WERI-Rb-1 (cell line): Measurements from ENCODE around the gene BRPF3.

Source experiments
- DNase-seq: peaks from one replicate; pipeline ENCODE4 v3.0.0-alpha.2; 2020
- H3K27ac ChIP-seq: fragments of 250-450 bp; sonication (Bioruptor Pico); 2 replicates; pipeline ENCODE4 v1.5.1; 2020; ENCODE audit warnings: mild to moderate bottlenecking, moderate library complexity
- H3K27me3 ChIP-seq: fragments of 250-450 bp; sonication (Bioruptor Pico); 2 replicates; pipeline ENCODE4 v1.5.1; 2021; ENCODE audit warnings: mild to moderate bottlenecking, low read depth, moderate library complexity; ENCODE audit not compliant: insufficient read depth, severe bottlenecking
- H3K36me3 ChIP-seq: fragments of 250-450 bp; sonication (Bioruptor Pico); 2 replicates; pipeline ENCODE4 v1.5.1; 2020; ENCODE audit warnings: mild to moderate bottlenecking, moderate library complexity
- H3K4me3 ChIP-seq: 2 replicates; pipeline ENCODE4 v1.5.1; 2011; ENCODE audit warnings: low read depth, mild to moderate bottlenecking, control low read depth, low read length
- H3K9me3 ChIP-seq: fragments of 250-450 bp; sonication (Bioruptor Pico); 2 replicates; pipeline ENCODE4 v1.5.1; 2021; ENCODE audit warnings: mild to moderate bottlenecking, moderate library complexity; ENCODE audit not compliant: severe bottlenecking
- CTCF ChIP-seq: IDR thresholded peaks from 2 replicates; pipeline ENCODE4 v1.5.1; 2011; ENCODE audit warnings: low read depth, mild to moderate bottlenecking, control low read depth, inconsistent platforms, low read length

Gene BRPF3

GRCh38 chr6:36195471-36196112 lies 952 bp upstream of the BRPF3 start:
- Histone ChIP-seq H3K36me3 (peaks cover 30% of the 10 kb centered on the region), H3K27ac (peak overlapping the region; percentile 90), H3K9me3 (peaks cover 6% of the 10 kb centered on the region), H3K4me3 (peak overlapping the region; percentile 75), H3K27me3 (no peaks in the 10 kb centered on the region)
- DNase-seq = no peak
- no peak for TF ChIP-seq CTCF

- no peaks in the 10 kb centered on the region for H3K27me3 ChIP-seq
- peaks cover 44% of the 10 kb centered on the region for H3K36me3 ChIP-seq
- peak overlapping the region; percentile 90 for H3K27ac ChIP-seq
- TF ChIP-seq CTCF = no peak
- peak; percentile 100 for DNase-seq
- H3K4me3 ChIP-seq = peak overlapping the region; percentile 75
- peaks cover 6% of the 10 kb centered on the region for H3K9me3 ChIP-seq
Measured at GRCh38 chr6:36196880-36197548, 470 bp downstream of the BRPF3 start.

GRCh38 chr6:36197739-36198221 lies 1.2 kb downstream of the BRPF3 start:
- no peak for TF ChIP-seq CTCF
- no peak for DNase-seq
- no peaks in the 10 kb centered on the region for H3K27me3 ChIP-seq
- H3K9me3 ChIP-seq = peaks cover 6% of the 10 kb centered on the region
- H3K27ac ChIP-seq = peak overlapping the region; percentile 90
- peaks cover 52% of the 10 kb centered on the region for H3K36me3 ChIP-seq
- H3K4me3 ChIP-seq = peak overlapping the region; percentile 75

- Histone ChIP-seq H3K36me3 (peaks cover 64% of the 10 kb centered on the region), H3K27ac (no peak overlapping the region), H3K27me3 (no peaks in the 10 kb centered on the region), H3K9me3 (peaks cover 6% of the 10 kb centered on the region), H3K4me3 (no peak overlapping the region)
- DNase-seq = no peak
- no peak for TF ChIP-seq CTCF
Measured at GRCh38 chr6:36198986-36199385, 2.4 kb downstream of the BRPF3 start.

GRCh38 chr6:36200154-36200891 lies 3.8 kb downstream of the BRPF3 start:
- no peak overlapping the region for H3K27ac ChIP-seq
- H3K4me3 ChIP-seq = no peak overlapping the region
- H3K36me3 ChIP-seq = peaks cover 77% of the 10 kb centered on the region
- H3K27me3 ChIP-seq = no peaks in the 10 kb centered on the region
- peaks cover 6% of the 10 kb centered on the region for H3K9me3 ChIP-seq
- no peak for TF ChIP-seq CTCF
- DNase-seq = no peak
